GM19023 (cell line): Measurements from ENCODE around the gene CDK18.
"Not testable (repeated sequence)": the region's sequence is repeated elsewhere in the genome, so short reads cannot be mapped to it uniquely, and the experiment has no call there.

Experiments used
- ATAC-seq: cut with Tn5 transposase; IDR thresholded peaks from one replicate; pipeline ENCODE4 v1.9.1; 2021; ENCODE audit warnings: mild to moderate bottlenecking, moderate library complexity; ENCODE audit not compliant: unreplicated experiment

Gene CDK18

DNA sequence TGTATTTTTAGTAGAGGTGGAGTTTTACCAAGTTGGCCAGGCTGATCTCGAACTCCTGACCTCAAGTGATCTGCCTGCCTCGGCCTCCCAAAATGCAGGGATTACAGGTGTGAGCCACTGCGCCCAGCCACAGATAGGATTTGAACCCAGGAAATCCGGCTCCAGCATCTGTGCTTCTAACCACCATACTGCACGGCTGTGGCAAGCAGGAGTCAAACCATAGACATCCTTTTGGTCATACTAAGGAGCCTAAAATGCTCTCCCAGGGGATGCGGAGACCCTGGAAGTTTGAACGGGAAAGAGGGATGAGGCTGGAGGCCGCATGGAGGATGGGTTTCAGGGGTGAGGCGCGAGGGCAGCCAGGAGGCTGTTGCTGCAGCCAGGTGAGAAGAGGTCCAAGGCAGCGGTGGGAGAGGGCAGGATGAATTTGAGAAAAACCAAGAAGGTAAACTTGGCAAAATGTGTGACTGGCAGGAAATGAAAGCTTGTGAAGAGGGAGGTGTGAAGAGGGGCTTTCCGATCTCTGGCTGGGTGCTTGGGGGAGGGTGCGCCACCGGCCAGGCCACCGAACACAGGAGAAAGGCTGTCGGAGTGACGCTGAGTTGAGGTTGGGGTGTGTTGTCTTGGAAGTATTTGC, 24.0 kb upstream of the CDK18 start:
- no peak for ATAC-seq

DNA sequence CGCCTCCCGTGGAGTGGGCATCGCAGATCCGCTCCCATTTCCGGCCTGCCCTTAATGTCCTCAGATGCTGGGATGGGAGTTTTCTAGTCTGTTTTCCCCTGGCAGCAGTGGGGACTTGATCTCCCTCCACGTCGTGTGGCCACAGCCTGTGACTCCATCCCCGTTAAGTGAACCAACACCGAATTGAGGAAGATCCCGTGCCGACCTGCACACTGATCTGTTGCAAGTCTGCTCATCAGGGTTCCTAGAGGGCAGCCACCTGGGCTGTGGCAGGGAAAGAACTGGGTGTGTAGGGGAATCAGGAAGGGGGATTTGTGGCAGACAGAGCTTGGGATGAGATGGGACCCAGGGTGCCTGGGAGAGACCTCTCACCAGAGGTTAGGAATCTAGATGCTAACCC, 23.3 kb upstream of the CDK18 start:
- no peak for ATAC-seq

DNA sequence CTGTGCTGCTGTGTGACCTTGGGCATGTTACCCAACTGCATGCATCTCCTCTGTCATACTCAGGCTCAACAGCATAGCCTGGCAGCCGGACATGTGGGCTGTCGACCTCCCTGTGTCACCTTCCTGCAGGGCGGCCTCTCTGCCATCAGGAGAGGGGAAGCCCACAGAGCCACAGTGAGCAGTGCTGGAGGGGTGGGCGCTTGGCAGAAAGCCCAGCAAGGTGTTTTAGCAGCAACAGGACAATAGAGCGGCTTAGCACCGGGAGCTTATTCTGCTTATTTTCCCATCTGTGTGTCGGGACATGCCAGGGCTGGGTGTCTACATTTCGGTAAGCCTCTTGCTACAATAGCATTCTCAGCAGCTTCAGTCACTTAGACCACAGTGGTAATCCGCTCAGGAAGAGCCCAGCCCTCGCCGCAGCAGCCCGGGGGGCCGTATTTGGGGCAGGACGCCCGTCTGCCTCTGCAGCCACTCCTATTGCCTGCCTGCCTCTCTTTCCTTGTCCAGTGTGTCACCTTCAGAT, 22.8 kb upstream of the CDK18 start:
- no peak for ATAC-seq

DNA sequence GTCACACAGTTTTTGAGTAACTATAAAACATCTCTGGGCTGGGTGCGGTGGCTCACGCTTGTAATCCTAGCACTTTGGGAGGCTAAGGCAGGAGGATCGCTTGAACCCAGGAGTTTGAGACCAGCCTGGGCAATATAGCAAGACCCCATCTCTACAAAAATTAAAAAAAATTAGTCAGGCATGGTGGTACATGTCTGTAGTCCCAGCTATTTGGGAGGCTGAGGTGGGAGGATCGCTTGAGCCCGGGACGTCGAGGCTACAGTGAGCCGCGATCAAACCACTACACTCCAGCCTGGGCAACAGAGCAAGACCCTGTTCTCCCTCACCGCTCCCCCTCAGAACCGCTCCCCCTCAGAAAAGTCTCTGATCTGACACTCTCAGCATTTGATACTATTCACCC, 21.9 kb upstream of the CDK18 start:
- not testable (repeated sequence) for ATAC-seq

DNA sequence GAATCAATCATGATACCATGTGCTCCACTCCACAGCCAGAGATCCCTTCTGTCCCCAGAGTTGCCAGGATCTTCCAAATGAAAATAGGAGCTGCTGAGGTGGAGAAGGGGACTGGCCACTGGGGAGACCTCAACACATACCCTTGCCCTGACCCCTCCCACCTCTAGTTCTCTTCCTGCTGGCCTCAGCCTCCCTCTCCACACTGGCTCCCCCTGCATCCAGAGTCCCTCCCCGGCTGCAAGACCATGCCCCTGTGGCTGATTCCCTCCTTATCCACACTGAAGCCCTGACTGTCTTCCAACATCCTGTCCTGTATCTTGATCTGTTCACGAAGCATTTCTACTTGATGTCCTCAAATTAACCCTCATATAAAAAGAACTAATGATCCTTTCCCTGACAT, 21.1 kb upstream of the CDK18 start:
- no peak for ATAC-seq

DNA sequence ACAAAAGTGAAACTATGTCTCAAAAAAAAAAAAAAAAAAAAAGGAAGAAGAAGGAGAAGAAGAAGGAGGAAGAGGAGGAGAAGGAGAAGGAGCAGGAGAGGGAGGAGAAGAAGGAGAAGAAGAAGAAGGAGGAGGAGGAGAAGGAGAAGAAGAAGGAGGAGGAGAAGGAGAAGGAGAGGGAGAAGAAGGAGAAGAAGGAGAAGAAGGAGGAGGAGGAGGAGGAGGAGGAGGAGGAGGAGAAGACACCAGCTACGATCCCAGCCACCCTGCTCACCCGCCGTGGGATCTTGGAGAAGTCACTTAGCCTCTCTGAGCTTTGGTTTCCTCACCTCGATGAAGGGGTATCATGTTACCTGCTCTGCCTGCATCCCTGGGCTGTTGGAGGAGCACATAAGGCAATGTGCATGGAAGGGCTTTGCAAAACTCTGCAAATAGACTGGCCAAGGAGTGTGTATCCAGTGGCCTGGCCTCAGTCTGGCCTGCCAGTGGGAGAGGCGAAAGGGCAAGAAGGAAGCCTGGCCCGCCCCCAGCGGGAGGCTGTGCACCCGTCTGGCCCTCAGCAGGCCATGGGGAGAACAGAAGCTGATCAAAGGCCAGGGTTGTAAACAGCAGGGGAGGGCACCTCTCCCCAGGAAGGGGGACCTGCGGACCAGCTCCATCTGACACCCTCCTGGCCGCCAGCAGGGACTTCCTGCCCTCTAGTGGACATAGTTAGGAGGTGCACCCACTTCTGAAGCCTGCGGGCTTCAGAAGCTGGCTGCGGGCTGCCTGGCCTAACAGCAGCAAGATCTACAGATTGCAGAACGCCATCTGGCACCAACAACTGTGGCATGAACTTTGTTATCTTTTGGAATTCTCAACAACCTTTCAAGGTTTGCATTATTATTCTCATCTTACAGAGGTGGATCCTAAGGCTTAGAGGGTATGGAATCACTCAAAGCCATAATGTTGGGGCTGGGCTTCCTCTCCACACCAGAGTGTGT, 19.2 kb upstream of the CDK18 start:
- ATAC-seq, result no peak

DNA sequence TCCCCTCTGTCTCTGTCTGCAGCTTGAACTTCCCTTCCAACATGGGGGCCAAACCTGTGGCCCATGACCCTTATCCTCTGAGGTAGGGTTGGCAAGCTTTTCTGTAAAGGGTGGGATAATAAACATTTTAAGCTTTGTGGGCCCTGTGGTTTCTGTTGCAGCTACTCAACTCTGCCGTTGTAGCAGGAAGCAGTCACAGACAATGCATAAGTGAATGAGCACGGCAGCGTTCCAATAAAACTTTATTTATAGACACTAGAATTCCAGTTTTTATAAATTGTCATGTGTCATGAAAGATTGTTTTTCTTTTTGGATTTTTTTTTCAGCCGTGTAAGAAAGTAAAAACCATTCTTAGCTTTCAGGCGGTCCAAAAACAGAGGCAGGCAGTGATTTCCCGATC, 18.2 kb upstream of the CDK18 start:
- no peak for ATAC-seq

DNA sequence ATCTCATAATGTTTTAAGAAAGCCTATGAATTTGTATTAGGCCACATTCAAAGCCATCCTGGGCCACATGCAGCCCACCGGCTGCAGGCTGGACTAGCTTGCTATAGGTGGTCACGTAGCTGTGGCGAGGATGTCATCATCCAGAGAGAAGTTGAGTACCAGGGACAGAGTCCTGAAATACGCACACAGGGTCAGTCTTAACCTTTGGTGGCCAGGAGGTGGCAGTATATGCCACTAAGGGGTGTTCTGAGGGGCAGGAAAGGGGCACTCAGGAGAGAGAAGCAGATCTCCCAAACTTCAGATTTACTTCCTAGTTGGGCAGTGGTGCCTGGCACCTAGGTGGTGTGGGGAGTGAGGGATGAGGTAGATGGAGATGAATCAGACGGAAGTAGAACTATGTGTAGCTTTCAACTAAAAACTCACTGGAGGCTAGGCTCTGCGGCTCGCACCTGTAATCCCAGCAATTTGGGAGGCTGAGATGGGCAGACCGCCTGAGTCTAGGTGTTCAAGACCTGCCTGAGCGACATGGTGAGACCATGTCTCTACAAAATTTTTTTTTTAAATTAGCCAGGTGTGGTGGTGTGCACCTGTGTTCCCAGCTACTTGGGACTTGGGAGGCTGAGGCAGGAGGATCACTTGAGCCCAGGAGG, 16.3 kb upstream of the CDK18 start:
- no peak for ATAC-seq

DNA sequence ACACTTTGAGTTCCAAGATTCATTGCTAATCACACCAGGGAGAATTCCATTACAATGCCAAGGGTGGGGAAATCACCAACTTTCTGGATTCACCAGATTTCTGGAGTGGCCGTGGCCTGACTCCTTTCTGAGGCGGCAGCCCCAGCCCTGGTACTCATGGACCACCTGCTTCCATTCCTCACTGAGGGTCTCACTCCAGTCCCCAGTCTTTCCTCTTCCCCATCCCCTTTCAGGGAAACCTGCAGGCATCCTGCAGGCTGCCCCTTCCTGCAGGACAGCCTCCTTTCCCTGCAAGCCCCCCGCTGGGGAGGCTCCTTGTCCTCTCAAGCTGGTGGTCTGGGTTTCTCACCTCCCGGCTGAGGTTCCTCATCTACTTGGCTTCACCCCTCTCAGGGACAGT, 12.7 kb upstream of the CDK18 start:
- no peak for ATAC-seq

DNA sequence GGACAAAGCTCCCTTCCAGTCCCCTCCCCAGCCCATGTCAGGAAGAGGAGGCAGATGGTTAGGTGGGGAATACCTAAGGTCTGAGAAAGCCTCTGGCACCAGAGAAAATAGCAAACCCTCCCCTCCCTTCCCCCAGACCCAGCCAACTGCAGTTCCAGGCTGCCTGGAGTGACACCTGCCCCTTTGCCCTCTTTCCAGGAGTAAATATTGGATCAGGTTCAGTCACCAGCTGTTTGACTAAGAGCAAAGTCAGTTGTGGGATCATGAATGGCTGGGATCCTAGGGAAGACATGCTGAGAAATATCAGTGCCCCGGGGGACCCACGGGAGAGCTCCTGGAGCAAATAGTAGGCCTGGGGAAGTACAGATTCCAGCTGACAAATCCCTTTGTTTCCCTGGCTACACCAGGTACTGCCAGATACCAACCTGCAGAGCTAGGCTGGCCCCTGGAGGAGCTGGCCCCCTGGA, 12.2 kb upstream of the CDK18 start:
- no peak for ATAC-seq

DNA sequence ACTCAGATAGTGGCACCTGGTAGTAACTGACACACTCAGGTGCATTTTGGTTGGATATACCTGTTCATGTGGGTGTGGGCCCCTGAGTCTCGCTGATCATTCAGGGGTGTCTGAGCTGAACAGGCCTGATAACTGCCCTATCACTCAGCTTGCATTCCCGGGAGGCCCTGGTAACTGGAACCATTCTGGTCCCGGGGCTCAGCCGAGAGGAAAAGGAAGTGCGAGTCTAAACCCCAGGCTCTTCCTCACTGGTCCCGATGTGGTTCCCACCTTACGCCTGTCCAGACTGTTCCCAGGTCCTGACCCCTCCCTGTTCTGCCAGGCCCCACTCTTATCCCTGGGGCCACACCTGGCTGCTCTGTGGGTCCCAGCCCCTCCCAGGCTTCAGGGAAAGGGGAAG, 11.7 kb upstream of the CDK18 start:
- no peak for ATAC-seq

DNA sequence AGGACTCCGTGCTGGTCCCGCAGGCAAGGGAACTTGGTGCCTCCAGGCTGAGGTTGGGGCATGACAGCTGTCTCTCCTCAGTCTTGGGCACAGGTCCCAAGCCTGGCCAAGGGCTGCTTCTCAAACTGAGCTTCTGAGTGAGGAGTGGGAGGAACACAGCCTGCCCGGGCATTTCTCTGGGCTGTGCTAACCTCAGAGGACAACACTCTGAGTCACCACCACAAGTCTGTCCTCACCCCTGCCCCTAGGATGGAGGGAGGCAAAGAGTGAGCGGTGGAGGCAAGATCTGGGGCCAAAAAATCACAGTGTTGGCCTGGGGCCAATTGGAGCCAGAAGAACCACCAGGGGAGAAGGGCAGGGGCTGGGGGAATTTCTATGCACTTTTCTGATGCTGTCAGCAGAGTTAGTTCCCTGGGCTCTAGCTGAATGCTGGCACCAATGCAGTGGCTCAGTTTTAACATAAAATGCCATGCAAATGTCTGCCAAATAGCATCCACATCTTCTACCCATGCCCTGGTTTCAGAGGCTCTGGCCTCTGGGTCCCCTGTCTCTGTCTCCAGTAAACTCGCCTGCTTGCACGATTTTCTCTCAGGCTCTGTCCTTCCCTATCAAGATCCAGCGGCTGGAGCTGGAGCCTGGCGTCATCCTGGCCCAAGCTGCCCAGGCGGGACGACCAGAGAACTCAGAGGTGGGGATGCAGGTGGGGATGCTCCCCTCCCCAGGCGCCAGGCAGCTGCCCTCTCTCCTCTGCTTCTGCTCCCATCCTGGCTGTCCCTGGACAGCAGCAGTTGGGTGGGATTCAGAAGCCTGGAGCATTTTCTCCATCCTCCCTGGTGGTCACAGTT, 11.0 kb upstream of the CDK18 start:
- no peak for ATAC-seq

DNA sequence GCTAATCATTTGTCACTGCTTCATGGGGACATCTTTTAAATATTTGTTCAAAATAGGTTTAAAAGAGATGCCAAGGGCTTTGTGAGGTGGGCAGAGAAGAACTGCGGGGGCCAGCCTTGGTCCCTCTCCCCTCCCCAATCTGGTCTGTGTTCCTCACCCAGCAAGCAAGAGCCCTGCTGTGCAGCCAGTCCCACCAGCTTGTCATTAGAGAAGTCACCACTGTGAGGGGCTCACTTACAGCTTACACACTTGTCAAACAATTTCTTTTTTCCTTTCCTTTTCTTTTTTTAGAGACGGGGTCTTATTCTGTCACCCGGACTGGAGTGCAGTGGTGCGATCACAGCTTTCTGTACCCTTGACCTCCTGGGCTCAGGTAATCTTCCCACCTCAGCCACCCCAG, 10.4 kb upstream of the CDK18 start:
- ATAC-seq, result no peak

DNA sequence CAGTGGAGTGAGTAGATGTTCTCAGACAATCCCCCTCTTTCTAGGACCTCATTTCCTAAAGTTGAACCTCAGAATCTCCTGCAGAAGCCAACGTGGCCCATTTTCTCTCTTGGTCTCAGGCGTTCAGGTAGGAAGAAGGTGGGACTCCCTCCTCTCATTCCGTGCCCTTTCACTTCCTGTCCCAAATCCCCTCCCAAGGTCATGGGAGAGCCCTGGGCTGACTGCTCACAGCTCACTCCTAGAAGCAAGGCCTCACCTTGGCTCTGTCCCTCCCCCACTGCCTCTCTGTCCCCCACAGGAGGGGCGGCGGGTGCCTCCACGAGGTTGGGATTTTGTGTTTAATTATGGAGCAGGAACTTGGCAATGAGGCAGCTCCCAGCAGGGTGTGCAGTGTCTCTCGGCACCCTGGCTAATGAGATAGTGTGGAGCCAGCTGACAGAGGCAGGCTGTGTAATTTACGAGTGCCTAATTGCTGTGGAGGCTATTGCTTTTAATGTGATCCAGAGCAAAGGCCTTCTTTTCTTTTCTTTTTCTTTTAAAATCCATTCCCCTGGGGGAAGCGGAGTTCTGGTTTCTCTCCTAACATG, 9.1 kb upstream of the CDK18 start:
- ATAC-seq, result no peak

DNA sequence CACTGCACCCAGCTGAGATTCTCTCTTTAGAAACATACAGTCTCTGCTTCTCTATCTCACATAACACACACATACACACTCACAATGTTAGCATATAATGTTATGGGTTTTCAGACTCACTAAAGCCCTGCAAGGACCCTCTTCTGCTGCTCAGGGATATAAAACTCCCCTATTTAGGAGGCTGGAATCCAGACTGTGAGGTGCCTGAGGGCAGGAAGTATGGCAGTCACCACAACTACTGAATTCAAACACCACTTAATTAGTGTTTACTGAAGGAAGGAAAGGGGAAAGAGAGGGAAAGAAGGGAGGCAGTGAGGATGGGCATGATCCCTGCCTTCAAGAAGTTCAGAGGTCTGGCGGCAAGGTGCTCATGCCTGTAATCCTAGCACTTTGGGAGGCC, 7.8 kb upstream of the CDK18 start:
- no peak for ATAC-seq

DNA sequence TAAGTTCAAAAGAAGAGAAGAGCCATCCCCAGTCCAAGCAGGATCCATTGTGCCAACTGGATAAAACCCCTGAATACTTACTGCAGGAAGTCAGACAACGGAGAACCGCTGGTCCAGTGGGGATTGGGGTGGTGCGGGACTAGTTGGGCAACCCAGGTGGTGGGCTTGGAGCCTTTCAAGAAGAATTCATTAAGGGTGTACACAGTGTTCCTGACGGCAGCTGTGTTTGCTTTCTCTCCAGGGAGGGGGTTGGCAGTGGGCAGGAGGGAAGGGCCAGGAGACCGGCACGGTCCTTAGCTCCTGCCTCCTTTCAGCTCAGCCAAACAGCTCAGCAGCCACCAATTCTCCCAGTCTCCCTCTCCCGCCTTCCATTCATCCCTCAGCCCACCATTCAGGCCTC, 7.1 kb upstream of the CDK18 start:
- ATAC-seq, result no peak

DNA sequence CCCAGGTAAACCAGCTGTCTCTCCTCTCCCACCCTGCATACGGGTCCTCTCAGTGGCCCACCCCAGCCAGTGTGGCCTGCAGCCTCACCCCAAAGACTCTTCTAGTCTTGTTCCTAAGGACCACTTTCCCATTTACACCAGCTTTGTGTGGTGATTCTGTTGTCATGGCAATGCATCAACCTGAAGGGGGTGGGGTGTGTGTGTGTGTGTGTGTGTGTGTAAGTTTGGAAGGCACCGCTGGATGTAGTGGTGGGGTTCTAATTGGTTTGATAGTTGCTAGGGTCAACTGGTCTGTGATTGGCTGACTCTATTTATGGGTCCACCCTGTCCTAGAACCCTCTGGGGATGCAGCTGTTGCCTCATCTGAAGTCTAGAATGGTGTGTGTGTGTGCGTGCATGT, 4.7 kb upstream of the CDK18 start:
- no peak for ATAC-seq

DNA sequence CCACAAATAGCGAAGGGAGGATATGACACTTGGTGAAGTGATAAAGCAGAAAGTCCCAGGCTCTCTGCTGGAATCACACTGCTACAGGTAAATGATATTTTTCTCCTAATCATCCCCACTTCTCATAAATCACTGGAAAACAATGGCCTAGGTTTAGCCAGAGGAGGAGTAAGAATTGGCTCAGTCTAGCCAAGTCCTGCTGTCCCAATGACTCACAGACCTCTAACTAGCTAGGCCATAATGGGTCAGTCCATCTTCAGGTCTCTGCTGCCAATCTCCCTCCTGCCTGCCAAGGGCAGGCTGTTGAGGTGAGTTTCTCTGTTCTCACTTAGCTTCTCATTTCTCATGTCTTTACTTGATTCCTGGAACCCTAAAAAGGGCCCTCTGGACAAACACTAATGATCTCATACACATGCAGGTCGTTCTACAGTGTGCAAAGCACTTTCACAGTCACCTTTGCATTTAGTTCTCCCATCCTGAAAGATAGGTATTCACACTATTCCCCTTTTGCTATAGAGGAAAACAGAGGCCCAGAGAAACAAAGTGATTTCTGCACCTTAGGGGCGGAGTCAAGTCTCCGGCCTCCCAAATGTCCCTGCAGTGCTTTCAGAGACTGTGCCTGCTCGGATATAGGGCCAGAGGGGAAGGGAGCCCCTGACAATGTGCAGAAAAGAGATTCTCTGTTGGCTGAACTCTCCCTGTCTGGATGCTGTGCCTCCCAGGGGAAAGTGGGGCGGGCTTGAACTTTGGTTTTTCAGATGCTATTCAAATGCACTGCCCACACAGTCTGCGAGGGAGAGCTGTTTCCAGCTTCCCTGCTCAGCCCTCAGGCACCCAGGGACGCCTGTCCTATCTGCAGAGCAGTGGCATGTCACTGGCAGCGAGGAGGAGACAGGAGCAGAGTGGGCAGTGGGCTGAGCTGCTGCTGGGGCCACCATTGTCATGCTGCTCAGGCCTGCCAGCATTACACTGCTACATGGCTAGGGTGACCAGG, 3.9 kb upstream of the CDK18 start:
- ATAC-seq, result no peak
